HG02798 (cell line): ENCODE results near the gene TSC1.
"Not testable (repeated sequence)": the region's sequence is repeated elsewhere in the genome, so short reads cannot be mapped to it uniquely, and the experiment has no call there.

ENCODE experiments used
- ATAC-seq: cut with Tn5 transposase; IDR thresholded peaks from one replicate; pipeline ENCODE4 v1.9.1; 2021; ENCODE audit warnings: mild to moderate bottlenecking; ENCODE audit not compliant: unreplicated experiment, poor library complexity

The TSC1 gene

DNA sequence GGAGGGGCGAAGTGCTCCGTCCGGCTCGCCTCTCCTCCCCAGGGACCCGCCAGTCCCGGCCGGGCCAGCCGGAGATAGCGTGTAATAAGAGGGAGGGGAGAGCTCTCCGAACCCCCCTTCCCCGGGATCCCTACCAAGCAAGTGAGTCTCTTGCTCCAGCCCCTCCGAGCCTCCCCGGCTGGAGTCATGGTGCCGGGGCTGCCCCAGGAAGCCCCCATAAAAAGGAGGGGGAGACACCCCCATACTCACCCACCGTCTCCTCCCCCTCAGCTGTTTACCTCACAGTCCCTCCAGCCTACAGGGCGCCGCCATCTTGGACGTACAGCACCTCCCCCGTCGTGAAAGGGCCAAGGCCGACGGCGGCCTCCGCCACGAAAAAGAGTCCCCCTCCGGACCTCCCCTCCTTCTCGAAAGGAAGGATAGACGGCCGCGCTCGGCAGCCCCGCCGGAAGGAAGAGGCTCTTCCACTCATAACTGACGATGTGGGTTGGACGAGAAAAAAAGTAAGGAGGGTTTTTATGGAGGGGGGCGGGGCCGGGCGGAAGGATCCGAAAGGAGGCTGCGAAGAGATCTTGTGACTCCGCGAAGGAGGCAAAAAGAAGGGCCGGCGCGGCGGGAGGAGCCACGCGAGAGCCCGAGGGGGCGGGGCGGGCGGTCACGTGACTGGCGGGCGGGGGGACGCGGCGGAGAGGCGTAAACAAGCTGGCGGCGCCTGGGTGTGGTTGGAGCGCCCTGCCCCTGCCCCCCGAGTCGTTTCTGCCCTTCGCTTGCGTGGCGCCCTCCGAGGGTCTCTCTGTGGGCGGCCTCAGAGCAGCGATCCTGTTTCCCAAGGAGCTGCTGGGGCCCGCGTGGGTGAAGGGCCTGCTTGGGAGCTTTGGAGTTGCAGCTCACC, at the start of gene TSC1:
TSS of gene TSC1 (minus strand) at position 323 of the 892 bp plus-strand sequence. CDS start 15,744 bp downstream, outside the sequence.
- peak; percentile 75 for ATAC-seq

DNA sequence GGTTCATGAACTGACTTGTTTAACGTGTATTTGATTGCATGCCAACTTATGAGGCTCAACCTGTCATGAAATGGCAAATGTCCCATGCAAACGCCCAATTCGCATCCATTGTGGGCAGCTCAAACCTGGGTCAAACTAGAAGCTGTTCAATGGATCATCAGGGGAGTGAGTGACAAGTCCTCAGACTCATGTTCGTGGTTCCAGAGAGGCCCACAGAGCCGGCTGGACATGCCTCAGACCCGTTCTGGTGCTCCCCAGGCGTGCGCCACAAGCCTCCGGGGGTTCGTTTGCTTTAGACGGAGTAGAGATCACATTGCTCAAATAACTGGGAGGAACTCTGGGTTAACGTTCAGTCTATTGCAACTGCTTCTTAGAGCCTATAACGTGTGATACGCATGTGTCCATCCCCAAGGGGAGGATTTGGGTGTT, 49.1 kb upstream of the TSC1 start:
- no peak for ATAC-seq

DNA sequence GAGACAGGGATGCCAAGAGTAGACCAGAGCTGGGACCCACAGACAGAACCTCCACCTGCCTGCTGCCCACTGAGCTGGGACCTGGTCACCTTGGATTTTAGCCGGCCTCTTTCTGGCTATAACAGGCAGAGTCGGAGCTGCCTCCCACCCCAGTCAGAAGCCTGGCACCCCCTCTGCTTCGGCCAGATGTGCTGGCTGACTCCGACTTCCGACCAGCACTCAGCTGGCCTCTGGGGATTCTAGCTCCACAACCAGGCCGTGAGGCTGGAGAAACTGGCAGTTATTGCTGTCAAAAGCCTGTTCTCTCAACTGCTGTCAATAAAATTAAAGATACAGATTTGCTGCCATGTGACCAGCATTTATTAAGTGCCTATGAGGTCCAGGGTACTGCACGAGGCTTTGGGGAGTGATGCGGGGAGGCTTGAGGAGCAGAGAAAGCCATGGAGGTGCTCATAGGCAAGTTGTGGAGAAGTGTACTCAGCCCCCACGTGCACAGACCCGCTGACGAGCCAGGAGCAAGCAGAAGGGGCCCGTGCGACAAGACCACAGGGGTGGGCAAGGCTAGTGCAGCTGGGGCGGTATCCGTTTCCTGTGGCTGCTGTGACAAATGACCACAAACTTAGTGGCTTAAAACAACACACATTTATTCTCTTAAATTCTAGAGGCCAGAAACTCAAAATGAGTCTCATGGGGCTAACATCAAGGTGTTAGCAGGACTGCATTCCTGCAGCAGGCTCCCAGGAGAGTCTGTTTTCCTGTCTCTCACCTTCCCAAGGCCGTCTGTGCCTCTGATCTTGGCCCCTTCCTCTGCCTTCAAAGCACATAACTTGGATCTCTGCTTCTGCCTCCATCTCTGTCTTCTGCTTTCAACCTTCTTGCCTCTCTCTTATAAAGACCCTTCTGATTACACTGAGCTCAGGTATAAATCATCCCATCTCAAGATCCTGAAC, 47.2 kb upstream of the TSC1 start:
- ATAC-seq = no peak

DNA sequence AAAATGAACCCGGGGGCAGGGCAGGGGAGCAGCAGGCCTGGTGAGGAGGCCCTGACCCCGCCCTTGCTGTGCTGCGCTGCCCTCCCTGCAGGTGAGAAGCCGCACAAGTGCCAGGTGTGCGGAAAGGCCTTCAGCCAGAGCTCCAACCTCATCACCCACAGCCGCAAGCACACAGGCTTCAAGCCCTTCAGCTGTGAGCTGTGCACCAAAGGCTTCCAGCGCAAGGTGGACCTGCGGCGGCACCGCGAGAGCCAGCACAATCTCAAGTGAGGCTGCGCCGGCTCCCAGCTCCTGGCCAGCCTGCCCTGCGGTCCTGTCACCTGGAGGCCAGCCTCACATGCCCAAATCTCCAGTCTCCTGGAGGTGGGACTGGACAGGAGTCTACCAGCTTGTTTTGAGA, 46.4 kb upstream of the TSC1 start:
- no peak for ATAC-seq

DNA sequence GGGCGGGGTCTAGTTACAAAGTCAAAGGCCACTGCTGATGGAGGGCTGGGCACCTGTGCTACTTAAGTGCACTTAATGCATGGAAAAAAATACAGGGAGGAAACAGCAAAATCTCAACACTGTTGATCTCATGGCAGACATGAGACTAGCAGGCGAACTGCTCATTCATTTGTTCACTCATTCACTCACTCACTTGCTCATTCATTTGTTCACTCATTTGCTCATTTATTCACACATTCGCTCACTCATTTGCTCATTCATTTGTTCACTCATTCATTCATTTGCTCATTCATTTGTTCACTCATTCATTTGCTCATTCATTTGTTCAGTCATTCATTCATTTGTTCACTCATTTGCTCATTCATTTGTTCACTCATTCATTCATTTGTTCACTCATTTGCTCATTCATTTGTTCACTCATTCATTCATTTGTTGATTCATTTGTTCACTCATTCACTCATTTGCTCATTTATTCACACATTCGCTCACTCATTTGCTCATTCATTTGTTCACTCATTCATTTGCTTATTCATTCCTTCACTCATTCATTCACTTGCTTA, 45.7 kb upstream of the TSC1 start:
- not testable (repeated sequence) for ATAC-seq

DNA sequence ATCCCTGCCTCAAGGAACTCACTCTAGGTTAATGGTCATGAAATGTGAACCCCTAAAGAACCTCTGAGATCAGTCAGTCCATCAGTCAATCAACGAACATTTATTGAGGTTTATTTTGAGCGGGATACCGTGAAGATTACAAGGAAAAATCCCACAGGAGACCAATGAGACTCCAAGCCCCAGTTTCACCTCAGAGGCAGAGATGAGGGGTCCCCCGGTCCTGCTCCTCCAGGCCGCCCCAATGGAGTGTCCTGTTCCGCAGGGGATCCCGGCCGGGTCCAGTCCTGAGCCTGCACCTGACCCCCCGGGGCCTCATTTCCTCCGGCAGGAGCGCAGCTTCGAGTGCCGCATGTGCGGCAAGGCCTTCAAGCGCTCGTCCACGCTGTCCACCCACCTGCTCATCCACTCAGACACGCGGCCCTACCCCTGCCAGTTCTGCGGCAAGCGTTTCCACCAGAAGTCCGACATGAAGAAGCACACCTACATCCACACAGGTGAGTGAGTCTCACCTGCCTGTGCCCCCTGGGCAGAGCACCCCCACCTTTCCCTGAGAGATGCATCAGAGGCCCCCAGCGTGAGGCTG, 45.1 kb upstream of the TSC1 start:
- no peak for ATAC-seq

DNA sequence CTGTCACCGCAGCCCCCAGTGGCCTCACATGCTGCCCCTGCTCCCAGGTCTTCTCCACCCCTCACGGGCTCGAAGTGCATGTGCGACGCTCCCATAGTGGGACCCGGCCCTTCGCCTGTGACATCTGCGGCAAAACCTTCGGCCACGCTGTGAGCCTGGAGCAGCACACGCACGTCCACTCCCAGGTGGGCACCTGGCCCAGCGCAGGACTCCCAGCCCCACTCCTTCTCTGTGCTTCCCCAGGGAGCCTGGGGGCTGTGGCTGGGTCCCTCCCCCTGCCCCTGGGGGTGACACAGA, 44.5 kb upstream of the TSC1 start:
- no peak for ATAC-seq

DNA sequence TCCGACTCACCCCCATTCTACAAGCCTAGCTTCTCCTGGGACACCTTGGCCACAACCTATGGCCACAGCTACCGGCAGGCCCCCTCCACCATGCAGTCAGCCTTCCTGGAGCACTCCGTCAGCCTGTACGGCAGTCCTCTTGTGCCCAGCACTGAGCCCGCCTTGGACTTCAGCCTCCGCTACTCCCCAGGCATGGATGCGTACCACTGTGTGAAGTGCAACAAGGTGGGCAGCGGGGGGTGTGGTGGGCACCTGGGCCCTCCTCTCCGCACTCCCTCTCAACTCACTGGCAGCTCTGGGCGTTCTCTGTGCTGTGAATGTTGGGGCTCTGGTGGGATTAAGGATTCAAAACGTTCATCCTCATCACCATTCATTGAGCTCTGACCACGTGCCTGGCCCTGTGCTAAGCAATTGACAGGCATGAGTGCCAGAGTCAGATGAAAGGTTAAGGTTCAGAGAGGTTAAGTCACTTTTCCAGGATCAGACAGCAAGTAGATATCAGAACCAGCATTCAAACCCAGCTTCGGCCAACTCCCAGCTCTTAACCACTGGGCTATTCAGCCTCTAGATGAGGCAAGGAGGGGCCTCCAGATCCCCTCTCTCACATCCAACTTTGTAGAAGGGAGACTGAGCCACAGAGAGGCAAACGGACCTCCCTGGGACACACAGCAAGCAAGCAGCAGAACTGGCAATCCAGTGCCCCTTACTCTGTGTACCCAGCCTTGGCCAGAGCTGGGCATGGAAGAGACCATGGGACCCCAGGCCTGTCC, 44.0 kb upstream of the TSC1 start:
- ATAC-seq = no peak

DNA sequence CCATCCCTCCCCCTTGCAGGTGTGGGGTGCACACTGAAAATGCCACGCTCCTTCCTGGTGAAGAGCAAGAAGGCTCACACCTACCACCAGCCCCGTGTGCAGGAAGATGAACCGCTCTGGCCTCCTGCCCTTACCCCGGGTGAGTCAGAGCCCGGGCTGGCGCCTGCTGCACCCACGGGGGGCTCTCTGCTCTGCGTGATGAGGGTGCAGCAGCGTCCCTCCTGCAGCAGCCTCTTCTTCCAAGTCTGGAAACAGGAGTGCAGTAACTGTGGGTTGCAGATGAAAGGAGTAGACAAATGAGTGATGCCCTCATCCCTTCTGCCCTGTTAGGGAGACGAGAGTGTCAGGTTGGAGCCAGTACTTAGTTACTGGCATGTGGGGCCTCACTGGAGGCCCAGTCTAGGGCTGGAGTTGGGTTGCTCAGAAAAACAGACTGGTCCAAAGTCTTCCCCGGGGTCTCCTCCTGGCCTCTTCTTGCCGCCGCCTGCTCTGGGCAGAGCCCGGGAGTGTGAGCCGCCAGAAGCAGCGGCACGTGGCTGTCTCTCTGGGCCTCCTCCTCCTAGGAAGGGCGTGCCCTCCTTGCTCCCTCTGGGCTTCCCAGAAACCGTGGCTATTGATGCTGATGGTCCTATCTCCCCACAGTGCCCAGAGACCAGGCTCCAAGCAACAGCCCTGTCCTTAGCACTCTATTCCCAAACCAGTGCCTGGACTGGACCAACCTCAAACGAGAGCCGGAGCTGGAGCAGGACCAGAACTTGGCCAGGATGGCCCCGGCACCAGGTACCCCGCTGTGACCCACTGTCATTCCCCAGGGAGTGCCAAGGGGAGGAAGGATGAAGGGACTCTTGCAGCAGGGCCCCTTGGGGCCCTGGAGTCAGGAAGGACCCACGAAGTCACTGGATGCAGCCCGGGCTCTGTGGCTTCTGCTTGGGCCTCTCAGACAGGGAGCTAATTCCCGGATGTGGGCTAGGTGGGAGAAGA, 42.5 kb upstream of the TSC1 start:
- no peak for ATAC-seq

DNA sequence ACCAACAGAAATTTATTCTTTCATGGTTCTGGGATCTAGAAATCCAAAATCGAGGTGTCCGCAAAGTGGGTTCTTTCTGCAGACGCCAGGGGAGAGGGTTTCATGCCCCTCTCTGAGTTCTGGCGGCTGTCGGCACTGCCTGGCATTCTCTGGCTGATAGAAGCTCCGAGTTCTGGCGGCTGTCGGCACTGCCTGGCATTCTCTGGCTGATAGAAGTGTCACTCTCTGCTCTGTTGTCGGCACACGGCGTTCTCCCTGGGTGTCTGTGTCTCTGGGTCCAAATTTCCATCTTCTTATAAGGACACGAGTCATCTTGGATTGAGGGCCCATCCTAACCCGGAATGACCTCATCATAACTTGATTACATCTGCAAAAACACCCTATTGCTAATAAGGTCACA, 41.7 kb upstream of the TSC1 start:
- no peak for ATAC-seq

DNA sequence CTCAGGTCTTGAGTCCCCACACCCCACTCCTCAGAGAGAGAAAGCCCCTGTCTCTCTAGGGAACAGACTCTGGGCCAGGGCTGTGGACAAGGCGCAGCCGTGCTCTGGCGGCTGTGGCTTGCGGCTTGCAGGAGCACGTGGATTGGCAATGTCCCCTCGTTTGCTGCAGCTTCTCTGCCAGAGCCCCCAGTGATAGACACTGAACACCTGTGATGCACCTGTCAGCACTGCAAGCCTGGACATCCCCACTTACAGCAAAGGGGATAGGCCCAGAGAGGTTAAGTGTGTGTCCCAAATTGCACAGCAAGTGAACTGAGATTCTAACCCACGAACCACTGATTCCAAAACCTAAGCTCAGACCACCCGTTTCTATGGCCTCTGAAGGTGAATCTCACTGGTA, 41.1 kb upstream of the TSC1 start:
- ATAC-seq = no peak

DNA sequence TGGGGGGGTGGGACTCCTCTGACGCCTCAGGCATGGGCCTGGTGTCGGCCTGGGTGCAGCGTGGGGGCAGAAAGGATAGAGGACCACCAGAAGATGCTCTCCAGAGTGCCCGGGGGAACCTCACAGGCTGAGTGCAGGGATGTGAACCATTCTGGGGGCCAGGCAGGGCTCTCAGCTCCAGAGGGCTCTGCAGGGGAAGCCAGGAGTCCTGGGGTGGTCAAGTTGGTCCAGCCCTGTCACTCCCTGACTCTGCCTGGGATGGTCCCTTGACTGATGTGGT, 40.6 kb upstream of the TSC1 start:
- no peak for ATAC-seq

DNA sequence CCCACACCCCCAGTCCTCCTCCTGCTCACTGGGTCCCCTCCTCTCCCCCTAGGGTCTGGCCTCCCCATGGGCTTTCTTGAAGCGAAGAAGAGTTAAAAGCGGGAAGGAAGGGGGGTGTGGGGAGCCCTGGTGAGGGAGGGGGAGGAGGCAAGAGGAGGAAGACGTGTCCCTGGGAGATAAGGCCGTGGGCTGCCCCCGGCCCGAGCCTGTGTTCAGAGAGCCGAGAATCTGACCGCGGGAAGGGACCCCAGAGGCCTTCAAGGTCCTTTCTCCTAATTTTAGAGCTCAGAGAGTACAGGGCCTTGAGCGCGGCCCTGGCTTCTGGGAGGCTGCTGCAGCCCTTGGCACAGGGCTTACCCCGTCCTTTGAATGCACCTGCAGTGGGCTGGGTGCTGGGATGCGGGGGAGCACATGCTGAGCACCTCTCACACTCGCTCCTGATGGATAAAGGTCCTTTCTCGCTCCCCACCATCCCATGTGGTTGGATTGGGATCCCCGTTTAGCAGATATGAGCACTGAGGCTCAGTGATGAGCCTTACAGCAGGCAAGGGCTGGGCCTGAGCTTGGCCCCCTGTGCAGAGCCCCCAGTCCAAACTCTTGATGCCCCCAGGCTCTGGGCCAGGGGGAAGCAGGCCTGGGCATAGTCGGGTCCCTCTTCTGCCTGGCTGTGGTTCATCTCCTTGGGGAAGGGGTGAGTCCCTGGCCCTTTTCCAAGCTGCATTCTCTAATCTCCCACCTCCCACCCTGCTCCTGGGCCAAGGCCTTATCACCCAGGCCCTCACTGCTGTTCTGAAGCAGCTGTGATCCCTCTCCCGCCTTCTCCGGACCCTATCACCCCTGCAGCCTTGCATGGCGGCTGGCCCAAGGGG, 40.0 kb upstream of the TSC1 start:
- no peak for ATAC-seq

DNA sequence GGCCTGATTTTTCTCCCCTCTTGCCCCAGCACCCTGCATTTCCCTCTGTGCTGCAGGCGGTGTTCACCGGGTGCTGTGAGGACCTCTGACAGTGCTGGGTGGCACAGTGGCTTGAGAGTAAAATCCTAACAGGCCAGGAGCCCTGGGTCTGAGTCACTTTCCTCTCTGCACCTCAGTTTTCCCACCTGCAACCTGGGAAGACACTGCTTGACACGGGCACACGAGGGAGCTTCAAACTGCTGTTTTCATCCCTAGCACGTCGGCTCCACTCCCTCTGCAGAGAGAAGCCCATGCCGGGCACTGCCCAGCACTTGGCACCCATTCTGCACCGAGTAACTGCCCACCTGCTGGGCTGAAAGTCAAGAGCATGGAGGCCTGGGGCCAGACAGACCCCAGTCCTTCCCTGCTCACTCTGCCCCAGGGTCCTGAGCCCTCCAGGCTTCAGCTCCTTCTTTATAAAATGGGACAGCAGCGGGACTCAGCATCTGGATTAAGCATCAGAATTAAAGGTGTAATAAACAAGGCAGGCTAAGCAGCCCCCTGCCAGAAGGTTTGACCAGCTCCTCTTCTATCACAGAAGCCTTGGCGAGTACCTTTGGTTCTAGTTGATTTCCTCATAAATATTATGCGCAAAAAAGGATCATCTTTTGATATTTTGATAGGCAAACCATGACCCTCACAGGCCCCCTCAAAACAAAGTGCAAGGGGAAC, 39.2 kb upstream of the TSC1 start:
- no peak for ATAC-seq

DNA sequence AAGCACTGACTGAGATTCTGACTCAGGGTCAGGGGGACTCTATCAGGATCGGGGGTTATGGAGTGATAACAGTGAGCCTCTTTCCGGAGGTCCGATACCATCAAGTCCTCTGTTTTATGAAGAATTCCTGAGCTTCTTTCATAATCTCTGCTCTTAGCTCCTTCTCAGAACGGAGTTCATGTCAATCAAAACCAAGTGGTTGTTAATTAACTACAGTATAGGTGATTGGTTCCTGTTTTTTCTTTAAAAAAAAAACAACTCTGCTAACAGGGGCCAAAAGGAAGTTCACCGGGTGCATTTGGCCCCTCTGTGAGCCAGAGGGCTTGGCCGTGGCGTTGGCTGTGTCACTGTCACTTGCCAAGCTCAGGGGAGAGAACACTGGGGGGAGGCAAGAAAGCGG, 38.0 kb upstream of the TSC1 start:
- peak; percentile 43 for ATAC-seq

DNA sequence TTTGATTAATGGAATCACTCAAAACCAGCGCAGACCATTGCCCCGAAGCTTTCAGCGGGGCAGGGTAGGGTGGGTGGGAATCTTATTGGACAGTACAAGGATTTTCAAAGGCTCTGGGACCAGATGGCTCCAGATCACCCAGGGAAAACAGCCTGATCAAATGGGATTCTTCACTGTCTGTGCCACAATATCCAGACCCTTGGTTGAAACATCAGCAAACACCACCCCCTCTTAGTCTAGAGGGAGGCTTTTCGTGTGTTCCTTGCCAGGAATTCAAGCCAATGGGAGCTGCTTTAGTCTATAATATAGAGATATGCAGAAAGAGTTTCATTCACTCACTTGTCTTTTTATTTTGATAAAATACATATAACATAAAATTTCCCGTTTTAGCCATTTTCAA, 35.7 kb upstream of the TSC1 start:
- ATAC-seq = no peak

DNA sequence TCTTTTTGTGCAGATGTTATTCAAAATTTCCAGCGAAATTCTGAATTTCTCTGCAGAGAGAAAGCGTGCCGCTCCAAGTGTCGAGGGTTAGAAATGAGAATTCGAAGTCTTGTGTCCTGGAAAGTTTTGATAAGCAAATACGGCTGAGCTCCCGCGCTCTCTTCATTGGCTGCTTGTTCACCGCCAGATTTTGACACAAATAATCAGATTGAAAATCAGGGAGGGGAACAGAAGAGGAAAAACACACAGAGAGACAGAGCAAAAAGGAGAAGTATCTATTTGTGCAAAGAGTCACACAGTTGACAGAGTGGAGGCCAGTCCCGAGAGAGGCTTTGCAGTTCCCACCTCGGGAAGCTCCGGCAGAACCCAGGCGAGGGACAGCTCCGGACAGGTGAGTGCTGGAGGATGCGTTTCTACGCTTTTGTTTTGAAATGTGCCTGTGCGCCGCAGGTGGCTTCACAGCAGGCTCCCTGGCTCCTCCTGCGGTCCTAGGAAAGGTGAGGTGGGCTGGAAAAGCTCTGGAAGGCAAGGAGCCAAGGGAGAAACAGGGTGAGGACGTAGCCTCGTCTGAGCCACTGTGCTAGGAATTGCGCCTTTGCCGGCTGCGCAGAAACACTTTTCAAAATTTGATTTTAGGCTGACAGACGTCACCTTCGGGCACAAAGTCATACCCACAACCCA, 34.2 kb upstream of the TSC1 start, which contains the start of gene GFI1B:
TSS of gene GFI1B (plus strand) at position 244 of the 681 bp plus-strand sequence. CDS start 7,985 bp downstream, outside the sequence.
- no peak for ATAC-seq
